SH-SY5Y (cell line): Measurements from ENCODE around the gene DISC1.

ENCODE experiments used
- GATA2 ChIP-seq: IDR thresholded peaks from 2 replicates; pipeline ENCODE4 v1.6.1; 2011; ENCODE audit warnings: mild to moderate bottlenecking, low read depth, low read length
- GATA3 ChIP-seq: IDR thresholded peaks from 2 replicates; pipeline ENCODE4 v1.6.1; 2011; ENCODE audit warnings: low read depth, mild to moderate bottlenecking, low read length, moderate library complexity

Gene DISC1

GRCh38 chr1:231750296-231750695 lies 123.7 kb downstream of the DISC1 start:
- no peak for TF ChIP-seq GATA2
- no peak for TF ChIP-seq GATA3

GRCh38 chr1:231750818-231751362 lies 124.3 kb downstream of the DISC1 start:
- TF ChIP-seq GATA2 (no peak), GATA3 (no peak)

GRCh38 chr1:231751415-231751814 lies 124.8 kb downstream of the DISC1 start:
- TF ChIP-seq GATA2: no peak
- no peak for TF ChIP-seq GATA3

GRCh38 chr1:231753313-231753712 lies 126.7 kb downstream of the DISC1 start:
- TF ChIP-seq GATA2: no peak
- TF ChIP-seq GATA3: no peak

- TF ChIP-seq GATA3 (no peak), GATA2 (no peak)
Observed at GRCh38 chr1:231757101-231757404, 130.5 kb downstream of the DISC1 start.

GRCh38 chr1:231757759-231758158 lies 131.2 kb downstream of the DISC1 start:
- no peak for TF ChIP-seq GATA2
- no peak for TF ChIP-seq GATA3

GRCh38 chr1:231761252-231761651 lies 134.7 kb downstream of the DISC1 start:
- TF ChIP-seq GATA2: no peak
- TF ChIP-seq GATA3: no peak

GRCh38 chr1:231761747-231762541 lies 135.4 kb downstream of the DISC1 start:
- TF ChIP-seq GATA2 (no peak), GATA3 (no peak)

GRCh38 chr1:231763456-231763855 lies 136.9 kb downstream of the DISC1 start:
- no peak for TF ChIP-seq GATA2
- no peak for TF ChIP-seq GATA3

- TF ChIP-seq GATA3: no peak
Observed at GRCh38 chr1:231767471-231767870, 140.9 kb downstream of the DISC1 start.

- TF ChIP-seq GATA3: no peak
- TF ChIP-seq GATA2: no peak
Observed at GRCh38 chr1:231768416-231768815, 141.8 kb downstream of the DISC1 start.

GRCh38 chr1:231770506-231771175 lies 144.1 kb downstream of the DISC1 start:
- no peak for TF ChIP-seq GATA2
- no peak for TF ChIP-seq GATA3

GRCh38 chr1:231774719-231775335 lies 148.2 kb downstream of the DISC1 start:
- TF ChIP-seq GATA2 (no peak), GATA3 (no peak)

- TF ChIP-seq GATA3 (no peak), GATA2 (no peak)
Observed at GRCh38 chr1:231776010-231776756, 149.6 kb downstream of the DISC1 start.
